GM04504 (cell line): ENCODE data around the gene OS9.

Experiments used
- DNase-seq: peaks from one replicate; pipeline ENCODE4 v3.0.0-alpha.2; 2012; ENCODE audit warnings: low read depth

The OS9 gene

GRCh38 chr12:57754411-57755193 is 60.7 kb downstream of the OS9 start, which contains the start of gene MARCHF9:
MARCHF9 (plus strand) TSS chr12:57755103; CDS start chr12:57755529, 426 bp downstream.
- no peak for DNase-seq

- no peak for DNase-seq
Observed at GRCh38 chr12:57755194-57755453, 61.2 kb downstream of the OS9 start.

GRCh38 chr12:57755454-57756372 is 61.8 kb downstream of the OS9 start:
- no peak for DNase-seq

GRCh38 chr12:57756406-57757341 is 62.7 kb downstream of the OS9 start:
- no peak for DNase-seq

- DNase-seq, result no peak
Observed at GRCh38 chr12:57757771-57758170, 63.8 kb downstream of the OS9 start.

GRCh38 chr12:57758552-57759359 is 64.8 kb downstream of the OS9 start:
- DNase-seq, result no peak

GRCh38 chr12:57759360-57759980 is 65.5 kb downstream of the OS9 start:
- DNase-seq, result no peak

- DNase-seq, result no peak
Observed at GRCh38 chr12:57760347-57760982, 66.5 kb downstream of the OS9 start.

- DNase-seq, result no peak
Observed at GRCh38 chr12:57761391-57761998, 67.6 kb downstream of the OS9 start.

GRCh38 chr12:57762463-57762862 is 68.5 kb downstream of the OS9 start:
- DNase-seq, result no peak

- no peak for DNase-seq
Observed at GRCh38 chr12:57763881-57764661, 70.1 kb downstream of the OS9 start.

GRCh38 chr12:57764662-57765002 is 70.7 kb downstream of the OS9 start:
- no peak for DNase-seq

- no peak for DNase-seq
Observed at GRCh38 chr12:57765003-57765697, 71.2 kb downstream of the OS9 start.

GRCh38 chr12:57765698-57766463 is 71.9 kb downstream of the OS9 start:
- DNase-seq, result no peak

GRCh38 chr12:57766464-57767304 is 72.8 kb downstream of the OS9 start, which contains the start of gene CYP27B1:
CYP27B1 (minus strand) TSS chr12:57767078; CDS start chr12:57767041, 37 bp downstream.
- DNase-seq, result no peak

- DNase-seq, result no peak
Observed at GRCh38 chr12:57767305-57767698, 73.4 kb downstream of the OS9 start.

- no peak for DNase-seq
Observed at GRCh38 chr12:57767876-57768275, 73.9 kb downstream of the OS9 start.
